GM19328 (cell line): ENCODE data around the gene LDAH.
"Not testable (repeated sequence)": the region's sequence is repeated elsewhere in the genome, so short reads cannot be mapped to it uniquely, and the experiment has no call there.

Experiments
- ATAC-seq: cut with Tn5 transposase; IDR thresholded peaks from one replicate; pipeline ENCODE4 v1.9.1; 2021; ENCODE audit warnings: mild to moderate bottlenecking, moderate library complexity; ENCODE audit not compliant: unreplicated experiment

The LDAH gene

DNA sequence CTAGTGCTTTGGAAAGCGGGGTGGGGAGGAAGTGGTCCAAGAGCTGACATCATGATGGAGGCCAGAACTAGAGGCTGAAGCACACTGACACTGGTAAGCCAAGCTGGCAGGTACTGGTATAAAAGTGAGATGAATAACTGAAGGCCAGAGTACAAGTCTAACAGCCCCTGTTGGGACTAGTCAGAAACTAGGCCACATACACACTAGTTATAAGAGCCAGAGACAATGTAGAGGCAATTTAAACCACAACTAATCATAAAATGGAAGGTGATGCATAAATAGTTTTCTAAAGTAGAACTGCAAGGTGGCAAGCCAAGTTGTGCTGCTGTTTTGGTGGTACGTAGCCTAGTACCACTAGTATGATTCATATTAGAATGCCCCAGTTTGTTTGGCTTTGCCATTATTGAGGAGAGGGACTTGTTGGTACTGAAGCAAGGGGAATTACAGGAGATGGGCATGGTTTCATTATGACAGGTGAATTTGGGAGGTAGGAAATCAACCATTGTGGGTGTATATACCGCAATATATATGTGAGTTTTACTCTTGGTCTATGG lies 98.3 kb downstream of the LDAH start:
- ATAC-seq, result no peak

DNA sequence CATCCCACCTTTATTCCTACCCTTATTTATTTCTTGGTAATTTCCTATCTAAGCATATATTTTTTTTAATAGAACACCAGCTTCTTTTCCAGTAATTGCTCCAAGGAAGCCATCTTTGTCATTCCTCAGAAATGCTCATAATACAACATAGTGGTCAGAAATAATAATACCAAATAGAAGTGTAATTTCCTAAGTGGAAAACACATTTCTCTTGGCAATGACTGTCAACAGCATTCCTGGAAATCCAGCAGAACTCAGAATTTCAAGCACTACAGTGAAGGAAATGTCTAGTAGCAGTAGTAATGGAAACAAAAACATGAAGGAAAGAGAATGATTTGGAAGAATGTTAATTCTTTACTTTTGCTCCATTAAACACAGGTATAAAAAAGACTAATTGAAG lies 99.4 kb downstream of the LDAH start:
- ATAC-seq, result no peak

DNA sequence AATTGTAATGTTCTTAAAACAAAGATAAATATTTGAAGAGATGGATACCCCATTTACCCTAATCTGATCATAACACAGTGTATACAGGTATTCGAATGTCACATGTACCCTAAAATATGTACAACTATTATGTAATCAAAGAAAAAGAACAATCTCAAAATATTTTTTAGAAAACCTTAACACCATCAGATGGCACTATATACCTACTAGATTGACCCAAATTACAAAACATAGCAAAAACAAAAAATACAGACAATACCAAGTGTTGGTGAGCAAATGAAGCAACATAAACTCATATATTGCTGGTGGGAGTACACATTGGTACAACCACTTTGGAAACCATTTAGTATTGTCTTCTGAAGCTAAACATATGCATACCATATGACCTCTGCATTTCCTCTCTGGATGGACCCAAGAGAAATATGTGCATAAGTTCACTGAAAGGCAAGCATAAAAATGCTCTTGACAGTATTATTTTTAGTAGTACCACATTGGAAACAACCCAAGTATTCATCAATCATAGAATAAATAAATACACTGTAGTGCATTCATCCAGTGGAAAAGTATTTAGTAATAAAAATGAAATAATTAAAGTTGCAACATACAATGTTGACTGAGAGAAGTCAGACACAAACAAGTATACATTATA lies 100.2 kb downstream of the LDAH start:
- no peak for ATAC-seq

DNA sequence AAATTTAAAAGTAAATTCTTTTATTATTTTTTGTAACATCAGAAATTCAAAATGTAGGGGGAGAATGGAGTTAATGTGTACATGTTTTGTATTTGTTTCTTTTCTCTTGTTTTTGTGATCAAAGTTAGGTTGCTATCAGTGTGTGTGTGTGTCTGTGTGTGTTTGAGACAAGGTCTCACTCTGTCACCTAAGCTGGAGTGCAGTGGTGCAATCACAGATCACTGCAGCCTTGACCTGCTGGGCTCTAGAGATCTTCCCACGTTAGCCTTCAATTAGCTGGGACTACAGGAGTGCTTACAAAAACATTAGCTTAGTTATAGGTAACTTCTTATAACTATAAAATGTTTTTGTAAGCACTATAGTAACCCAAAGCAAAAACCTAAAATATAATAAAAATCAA lies 105.3 kb downstream of the LDAH start:
- ATAC-seq, result no peak

DNA sequence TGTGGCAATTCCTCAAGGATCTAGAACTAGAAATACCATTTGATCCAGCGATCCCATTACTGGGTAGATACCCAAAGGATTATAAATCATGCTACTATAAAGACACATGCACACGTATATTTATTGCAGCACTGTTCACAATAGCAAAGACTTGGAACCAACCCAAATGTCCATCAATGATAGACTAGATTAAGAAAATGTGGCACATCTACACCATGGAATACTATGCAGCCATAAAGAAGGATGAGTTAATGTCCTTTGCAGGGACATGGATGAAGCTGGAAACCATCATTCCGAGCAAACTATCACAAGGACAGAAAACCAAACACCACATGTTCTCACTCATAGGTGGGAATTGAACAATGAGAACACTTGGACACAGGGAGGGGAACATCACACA lies 106.7 kb downstream of the LDAH start:
- not testable (repeated sequence) for ATAC-seq

DNA sequence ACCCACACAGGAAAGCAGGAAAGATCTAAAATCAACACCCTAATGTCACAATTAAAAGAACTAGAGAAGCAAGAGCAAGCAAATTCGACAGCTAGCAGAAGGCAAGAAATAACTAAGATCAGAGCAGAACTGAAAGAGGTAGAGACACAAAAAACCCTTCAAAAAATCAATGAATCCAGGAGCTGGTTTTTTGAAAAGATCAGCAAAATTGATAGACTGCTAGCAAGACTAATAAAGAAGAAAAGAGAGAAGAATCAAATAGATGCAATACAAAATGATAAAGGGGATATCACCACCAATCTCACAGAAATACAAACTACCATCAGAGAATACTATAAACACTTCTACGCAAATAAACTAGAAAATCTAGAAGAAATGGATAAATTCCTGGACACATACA lies 108.5 kb downstream of the LDAH start:
- not testable (repeated sequence) for ATAC-seq

DNA sequence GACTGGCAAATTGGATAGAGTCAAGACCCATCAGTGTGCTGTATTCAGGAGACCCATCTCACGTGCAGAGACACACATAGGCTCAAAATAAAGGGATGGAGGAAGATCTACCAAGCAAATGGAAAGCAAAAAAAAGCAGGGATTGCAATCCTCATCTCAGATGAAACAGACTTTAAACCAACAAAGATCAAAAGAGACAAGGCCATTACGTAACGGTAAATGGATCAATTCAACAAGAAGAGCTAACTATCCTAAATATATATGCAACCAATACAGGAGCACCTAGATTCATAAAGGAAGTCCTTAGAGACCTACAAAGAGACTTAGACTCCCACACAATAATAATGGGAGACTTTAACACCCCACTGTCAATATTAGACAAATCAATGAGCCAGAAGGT lies 109.3 kb downstream of the LDAH start:
- ATAC-seq, result not testable (repeated sequence)

DNA sequence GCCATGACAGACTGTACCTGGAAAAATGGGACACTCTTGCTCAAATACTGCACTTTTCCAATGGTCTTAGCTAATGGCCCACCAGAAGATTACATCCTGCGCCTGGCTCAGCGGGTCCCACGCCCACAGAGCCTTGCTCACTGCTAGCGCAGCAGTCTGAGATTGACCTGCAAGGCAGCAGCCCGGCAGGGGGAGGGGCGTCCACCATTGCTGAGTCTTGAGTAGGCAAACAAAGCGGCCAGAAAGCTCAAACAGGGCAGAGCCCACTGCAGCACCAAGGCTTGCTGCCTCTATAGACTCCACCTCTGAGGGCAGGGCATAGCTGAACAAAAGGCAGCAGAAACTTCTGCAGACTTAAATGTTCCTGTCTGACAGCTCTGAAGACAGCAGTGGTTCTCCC lies 111.3 kb downstream of the LDAH start:
- not testable (repeated sequence) for ATAC-seq

DNA sequence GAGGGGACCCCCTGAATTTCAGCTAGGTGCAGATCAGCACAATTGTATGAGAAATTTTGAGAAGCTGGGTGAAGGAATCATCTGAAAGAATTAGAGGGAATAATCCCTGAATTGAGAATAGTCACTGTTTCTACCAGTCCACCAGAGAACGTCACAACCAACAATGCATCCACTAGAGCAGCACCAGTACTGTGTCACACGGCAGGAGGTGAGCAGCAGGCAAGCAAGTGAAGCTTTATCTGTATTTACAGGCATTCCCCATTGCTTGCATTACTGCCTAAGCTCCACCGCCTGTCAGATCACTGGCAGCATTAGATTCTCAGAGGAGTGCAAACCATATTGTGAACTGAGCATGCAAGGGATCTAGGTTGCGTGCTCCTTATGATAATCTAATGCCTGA lies 115.3 kb downstream of the LDAH start:
- no peak for ATAC-seq

DNA sequence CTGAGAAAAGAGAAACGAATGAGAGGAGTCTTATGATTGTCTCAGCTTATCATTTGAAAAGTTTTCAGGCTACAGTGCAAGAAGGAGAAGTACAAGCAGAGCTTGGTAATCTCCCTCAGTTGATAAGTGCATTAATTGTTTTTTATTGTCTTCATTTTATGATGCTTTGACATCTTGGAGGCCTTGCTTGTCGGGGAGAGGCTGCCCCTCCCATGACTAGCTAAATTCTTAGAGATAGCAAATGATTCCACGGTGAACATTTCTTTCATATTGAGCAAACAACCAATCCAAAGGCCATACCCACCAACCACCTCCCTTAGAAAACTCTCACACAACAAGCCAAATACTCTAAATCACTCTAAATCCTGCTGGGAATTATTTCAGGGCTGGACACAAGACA lies 116.1 kb downstream of the LDAH start:
- no peak for ATAC-seq

DNA sequence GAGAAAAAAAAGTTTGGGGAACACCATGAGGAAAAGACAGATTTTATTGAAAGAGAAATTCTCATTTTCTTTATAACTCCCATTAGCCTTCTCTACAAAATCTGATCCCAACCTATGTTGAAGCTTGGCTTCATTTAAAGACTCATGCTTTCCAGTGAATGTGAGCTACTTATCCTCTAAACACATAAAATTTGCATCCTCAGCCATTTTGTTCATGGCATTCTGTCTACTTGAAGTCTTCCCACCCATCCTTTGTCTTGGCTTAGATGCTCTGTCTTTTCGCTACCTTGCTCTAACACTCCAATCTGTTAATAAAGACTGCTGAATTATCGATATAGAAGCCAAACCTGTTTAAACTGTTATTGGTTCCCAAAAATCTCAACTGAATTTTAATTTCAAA lies 116.7 kb downstream of the LDAH start:
- no peak for ATAC-seq

DNA sequence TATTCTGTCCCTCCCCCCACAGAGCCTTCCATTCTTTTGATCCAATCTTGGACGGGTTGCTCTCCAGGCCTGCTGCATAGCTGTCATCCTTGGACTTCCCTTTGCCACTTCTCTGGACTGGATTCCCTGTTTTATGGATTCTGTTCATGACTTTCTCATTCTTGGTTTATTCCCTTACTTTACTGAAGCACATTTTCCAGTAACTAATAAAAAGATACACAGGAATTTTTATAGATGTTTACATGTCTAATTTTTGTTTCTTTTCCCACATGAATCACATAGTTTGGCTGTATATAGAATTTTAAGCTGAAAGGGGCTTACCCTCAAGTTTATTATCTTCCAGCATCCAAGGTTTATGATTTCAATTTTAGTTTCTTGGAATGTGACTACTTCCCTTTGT lies 118.0 kb downstream of the LDAH start:
- no peak for ATAC-seq

DNA sequence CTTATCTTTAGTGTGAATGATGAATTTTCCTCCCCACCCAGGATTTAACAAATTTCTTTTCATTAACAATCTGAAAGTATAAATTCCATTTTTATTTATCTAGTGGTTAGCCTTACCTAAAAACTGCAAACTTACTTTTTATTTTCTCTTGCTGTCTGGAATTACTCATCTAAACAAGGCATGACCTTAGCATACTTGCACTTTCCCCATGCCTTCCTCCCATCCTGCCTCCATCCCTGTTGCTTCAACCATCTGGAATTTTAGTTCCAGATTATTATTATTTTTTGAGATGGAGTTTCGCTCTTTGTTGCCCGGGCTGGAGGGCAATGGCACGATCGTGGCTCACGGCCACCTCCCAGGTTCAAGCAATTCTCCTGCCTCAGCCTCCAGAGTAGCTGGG lies 120.3 kb downstream of the LDAH start:
- ATAC-seq, result no peak

DNA sequence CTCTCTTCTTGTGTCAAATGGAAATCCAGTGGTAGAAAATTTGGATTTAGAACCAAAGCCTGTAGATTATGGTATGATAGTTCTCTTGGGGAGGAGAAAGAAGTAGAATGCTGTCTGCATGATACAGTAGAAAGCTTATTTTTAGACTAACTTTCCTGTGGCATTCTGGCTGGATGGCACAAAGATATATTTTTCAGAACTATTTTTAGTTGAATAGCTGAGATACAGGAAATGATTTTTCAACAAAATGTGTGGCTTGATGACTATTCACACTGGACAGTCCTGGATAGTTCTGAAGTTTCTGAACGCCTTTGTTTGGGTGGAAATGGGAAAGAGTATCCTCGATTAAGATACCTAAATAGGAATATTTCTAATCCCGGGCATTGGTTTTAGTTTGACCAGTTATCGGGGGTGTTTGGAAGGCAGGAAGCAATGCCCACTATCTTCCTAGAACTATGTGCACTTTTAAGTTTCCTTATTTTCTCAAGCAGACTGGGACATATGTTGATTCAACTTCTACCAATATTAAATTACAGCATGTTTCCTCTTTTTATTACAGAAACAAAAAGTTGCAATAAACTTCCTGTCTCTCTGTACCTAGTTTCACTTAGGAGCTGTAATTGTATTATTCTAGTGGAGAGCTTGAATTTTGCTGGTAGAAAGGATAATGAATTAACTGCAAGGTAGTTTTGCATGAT lies 123.8 kb downstream of the LDAH start:
- ATAC-seq, result no peak

DNA sequence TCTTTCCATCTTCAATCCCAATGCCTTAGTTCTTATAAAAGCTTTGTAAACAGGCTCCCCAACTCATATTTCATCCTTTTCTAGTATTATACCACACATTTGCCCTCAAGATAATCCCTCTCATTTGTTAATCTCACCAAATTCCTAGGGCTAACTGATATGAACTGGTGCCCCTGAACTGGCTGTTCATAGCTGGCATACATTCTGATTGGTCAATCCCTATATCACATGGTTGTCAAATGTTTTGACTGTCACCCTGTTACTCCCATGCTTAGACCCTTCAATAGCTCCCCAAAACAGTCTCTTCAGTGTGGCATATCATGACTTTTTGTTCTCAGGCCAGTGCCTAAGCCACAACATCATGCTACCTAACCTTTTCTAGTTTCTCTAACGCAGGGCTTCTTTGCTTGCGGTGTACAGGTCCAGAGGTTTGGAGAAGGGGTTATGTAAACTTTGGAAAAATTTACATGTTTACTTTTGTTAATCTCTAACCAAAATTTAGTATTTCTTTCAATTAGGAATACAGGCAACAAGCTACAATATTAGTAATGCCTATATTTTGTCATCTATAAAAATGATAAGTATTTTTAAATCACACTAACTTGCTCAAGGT lies 125.5 kb downstream of the LDAH start:
- no peak for ATAC-seq

DNA sequence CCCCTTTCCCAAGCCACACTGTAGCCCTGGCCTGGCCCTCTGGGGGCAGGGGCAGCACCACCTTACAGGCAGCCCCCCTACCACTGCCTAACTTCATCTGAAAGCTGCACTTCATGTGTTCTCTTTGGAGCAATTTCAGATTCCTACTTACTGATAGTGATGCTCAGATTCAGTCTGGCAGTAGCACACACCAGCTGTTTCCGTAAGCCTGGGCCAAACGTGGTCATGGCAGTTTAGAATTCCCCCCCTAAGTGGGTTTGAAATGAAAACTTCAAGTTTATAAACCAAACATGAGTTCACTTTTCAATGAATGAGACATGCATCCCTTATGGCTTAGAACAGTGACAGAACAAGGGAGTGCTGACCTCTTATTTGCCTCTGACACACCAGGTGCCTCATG lies 126.5 kb downstream of the LDAH start:
- no peak for ATAC-seq

DNA sequence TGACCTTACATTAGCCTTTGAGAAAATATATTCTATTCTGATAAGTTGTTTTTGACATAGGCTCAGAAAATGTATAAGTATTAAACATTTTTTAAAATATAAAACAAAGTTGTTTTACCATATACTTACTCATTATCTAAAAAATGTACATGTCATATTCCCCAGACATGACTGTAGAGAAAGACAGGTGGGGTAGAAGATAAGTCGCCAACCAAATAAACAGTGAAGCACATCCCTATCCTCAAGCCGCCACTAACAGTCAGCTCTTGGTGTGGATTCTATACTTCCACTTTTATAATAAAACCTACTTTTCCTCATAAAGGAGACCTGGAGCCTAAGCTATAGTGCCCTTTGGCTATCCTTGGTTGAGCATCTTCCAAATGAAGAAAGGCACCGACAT lies 129.6 kb downstream of the LDAH start:
- no peak for ATAC-seq

DNA sequence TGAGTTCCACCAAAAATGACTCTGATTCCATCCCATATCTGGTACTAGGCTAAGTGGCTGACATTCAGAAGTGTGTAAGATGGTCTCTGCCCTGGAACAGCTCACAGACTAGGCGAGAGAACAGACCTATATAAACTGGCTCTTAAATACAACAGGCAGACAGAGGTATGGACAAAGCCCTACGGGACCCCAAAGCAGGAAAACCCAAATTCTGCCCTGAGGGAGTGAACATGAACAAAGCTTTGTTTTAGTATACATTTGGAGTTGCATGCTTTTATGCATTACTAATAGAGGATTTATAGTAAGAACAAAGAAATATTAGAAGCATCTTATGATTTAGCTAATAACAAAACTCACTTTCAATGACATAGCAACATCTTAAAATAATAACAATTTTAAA lies 130.8 kb downstream of the LDAH start:
- no peak for ATAC-seq

DNA sequence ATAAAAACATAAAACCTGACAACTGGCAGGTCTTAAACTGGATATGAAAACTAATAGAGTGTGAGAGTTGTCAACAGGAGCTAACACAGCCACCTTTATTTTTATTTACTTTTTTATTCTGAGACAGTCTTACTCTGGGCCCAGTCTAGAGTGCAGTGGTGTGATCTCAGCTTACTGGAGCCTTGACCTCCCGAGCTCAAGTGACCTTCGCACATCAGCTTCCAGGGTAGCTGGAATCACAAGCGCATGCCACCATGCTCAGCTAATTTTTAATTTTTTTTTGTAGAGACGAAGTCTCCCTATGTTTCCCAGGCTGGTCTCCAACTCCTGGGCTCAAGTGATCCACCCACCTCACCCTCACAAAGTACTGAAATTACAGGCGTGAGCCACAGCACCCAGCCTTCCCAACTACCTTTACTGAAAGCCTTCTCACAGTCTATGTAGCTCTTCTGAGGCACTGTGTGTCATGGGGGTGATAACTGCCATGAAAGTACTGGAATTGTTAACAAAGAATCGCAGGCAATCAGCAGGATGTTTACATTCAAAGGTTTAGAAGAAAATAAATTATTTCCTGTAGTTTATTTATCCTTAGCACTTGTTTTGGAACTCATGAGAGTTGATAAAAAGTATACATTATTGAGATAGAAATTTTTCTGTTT lies 131.7 kb downstream of the LDAH start:
- no peak for ATAC-seq

DNA sequence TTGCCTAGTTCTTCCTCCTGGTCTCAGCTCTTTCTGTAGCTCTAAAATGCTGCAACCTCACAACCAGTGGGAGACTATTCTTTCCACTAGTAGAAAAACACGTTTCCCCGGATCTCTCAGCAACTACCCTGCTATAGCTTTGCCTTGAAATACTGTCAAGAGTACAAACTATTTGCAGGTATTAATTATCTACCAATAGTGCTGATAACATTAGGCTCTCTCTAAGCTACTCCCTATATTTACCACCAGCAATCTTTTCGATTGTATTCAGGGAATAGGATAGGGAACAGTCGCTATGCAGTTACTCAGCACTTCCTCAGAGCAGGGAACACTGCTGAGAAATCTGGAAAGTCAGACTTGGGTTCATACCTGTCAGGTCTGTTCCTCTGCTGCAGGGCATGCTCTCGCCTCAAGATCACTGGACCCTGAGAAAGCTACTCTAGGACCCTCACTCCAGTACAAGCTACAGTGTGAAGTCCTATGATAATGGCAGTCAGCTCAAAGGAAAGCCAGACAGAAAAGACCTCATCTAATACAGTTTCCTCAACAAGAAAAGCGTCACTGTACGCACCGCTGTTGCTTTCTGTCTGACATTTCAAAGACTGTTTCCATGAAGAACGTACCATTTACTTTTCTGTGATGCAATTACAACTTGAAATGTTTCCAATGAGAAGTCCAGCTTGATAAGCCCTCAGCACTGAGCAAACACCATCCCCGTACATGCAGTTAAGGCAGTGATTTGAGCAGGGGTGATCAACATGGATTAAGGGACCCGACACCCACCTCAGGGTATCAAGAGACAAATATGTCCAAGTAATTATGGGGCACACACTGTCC lies 133.3 kb downstream of the LDAH start:
- ATAC-seq, result no peak
